Mucosa of gallbladder (tissue), 1 donor: Measurements from ENCODE around the gene ROR2. TPM values are rescaled to one million over a fixed set of nuclear protein-coding genes. Genes with fewer than 3 reads are reported as not detected.
A peak's percentile ranks its signal among the peaks of the same experiment; 100 is the strongest.

Source experiments
- DNase-seq: peaks from one replicate; pipeline ENCODE4 v3.0.0-alpha.2; 2020; ENCODE audit warnings: low spot score
- total RNA-seq: library from RNA; stranded (reverse); gene quantifications from one replicate; pipeline ENCODE4 v1.2.1, GENCODE V29; 2021
- donor health status: DM: no; HTN: no; CAD: no.

Gene ROR2
- total RNA-seq, 1 donor from 2014 or later, result 21.5 TPM

DNA sequence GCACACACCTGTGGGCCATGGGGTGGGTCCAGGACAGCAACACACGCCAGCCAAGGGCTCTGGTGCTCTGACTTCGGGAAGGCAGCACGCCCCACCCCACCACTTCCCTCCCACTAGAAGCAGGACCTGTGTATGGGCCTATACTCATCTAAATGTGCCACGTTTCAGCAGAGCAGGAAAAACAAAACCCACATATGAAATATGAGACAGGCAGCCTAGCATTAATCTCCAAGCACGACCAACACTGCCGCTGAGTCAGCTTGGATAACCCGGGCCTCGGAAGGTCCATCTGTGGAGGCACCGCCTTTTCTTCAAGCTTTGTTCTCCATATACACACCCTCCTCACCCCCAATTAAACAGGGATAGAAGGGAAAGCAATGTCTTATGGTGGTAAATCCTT, 203.1 kb downstream of the ROR2 start:
- no peak for DNase-seq

DNA sequence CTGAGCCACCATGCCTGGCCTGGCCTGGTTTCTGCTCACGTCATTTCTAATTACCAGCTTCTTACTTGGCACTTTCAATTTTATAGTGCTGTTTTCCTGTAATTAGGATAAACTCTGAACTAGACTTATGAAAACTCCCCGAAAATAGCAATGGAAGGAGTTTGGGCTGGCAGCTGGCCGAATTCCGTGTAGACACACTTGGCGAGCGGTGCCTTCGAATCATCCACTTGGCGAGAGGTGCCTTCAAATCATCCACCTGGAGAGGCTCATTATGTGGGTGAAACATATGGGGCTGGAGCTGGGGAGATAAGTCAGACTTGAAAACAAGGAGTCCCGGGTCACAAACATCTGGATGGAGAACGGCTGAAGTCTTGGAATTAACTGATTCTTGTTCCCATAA, 203.7 kb downstream of the ROR2 start:
- no peak for DNase-seq

- no peak for DNase-seq
Observed at GRCh38 chr9:91744114-91744513, 205.9 kb downstream of the ROR2 start.

- DNase-seq, result no peak
Observed at GRCh38 chr9:91741522-91741921, 208.5 kb downstream of the ROR2 start.

GRCh38 chr9:91740701-91741100, 209.3 kb downstream of the ROR2 start:
- peak; percentile 21 for DNase-seq

- no peak for DNase-seq
Observed at GRCh38 chr9:91736898-91737601, 213.0 kb downstream of the ROR2 start.

- DNase-seq, result no peak
Observed at GRCh38 chr9:91736311-91736710, 213.7 kb downstream of the ROR2 start.

GRCh38 chr9:91735049-91735448, 215.0 kb downstream of the ROR2 start:
- no peak for DNase-seq

DNA sequence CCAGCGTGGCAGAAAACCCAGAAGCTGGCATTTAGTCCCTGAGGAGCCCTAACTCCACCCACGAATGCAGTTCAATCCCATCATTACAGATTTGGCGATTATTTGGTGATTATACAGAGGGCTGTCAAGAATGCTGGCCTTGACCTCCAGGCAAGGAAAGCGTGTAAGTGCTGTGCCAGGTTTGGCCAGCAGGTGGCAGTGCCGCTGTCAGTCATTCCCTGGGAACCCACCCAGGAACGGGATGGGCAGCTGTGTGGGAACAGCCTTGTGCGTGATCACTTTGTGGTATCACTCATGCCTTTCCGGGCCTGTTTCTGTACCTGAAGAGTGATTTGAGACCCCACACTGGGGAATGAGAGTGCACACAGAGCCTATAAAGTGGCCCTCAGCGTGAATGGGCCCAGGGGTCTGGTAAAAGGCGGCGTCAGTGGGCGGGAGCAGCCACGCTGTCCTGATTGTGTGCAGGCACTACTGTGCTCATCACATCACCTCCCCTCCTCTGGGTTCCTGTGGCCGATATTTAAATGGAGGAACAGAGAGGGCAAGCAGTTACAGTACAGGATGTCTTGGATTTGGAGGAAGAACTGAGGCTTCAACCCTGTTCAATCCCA, 215.6 kb downstream of the ROR2 start:
- peak; percentile 54 for DNase-seq

DNA sequence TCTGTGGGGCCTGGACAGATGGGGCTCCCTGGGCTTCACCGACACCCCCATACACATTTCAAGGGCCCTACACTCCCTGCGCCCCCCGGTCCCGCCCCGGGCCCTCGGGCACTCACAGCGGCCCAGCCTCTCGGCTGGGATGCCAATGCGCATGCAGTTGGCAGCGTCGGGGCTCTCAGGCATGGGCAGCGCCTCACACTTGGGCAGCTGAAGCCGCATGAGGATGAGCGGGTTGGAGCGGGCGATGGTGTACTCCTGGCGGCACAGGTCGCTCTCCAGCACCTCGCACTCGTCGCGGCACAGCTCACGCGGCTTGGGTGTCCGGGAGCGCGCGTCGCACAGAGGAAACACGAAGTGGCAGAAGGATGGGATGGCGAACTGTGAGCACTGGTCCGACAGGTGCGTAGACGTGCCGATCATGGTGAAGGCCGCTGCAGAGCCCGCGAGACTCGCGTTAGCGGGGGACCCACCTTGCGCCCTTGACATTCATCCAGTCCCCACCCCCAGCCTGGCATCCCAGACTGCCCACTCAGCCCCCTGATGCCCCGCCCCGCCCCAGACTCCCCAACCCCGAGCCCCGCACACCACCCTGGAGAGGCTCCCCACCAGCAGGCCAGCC, 216.9 kb downstream of the ROR2 start:
- DNase-seq, result no peak

DNA sequence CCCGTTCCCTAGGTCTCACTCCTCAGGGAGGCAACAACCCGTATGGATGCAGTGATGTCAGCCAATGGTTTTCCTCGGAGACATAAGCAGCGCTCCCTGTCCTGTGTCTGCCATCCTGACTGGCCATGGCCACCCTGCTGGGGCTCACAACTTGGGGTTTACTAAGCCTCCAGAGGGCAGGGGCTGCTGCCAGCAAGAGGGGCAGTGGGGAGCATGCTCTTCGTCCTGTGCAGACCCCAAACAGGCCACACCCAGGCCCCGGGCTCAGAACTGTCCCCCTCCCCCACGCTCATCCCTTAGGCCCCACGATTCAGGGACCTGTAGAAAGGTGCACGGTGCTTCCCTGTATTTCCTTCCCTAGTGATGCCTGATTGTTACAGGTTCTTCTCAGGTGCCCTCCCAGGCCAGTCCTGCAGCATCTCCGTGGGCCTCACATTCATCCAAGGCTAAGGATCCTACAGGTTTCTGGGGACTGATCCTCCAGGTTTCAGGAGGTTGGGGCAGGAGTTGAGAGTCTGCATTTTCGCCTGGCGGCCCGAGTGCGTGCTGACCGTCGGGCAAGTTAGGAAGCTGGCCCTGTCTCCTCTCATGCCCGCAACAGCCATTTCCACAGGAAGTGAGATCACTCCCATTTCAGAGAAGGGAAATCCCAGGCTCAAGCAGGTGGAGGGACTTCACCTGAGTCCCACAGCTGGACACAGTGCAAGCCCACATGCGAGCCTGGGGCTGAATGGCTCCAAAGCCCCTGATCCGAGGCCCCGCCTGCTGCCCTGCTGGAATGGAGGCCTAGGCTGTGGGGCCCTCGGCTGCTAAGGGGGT, 217.6 kb downstream of the ROR2 start:
- DNase-seq, result no peak

DNA sequence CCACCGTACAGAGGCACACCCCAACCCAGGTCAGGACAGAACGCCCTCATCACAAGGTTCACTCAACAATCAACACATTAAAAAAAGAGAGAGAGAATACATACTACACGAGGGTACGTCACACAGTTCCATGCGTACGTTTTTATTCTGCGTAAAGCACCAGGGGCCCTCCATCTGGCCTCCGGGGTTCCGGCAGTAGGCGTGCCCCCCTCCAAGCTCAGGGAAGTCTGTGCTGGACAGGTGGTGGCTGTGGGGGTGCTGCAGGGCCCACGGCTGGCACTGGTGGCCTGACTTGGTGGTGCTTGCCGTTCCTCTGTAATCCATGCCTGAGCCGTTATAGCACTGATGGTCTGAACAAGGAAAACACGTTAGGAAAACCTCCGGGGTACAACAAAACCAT, 219.2 kb downstream of the ROR2 start:
- DNase-seq, result no peak

GRCh38 chr9:91729558-91729842, 220.5 kb downstream of the ROR2 start:
- DNase-seq, result no peak

GRCh38 chr9:91727972-91728371, 222.1 kb downstream of the ROR2 start:
- no peak for DNase-seq

DNA sequence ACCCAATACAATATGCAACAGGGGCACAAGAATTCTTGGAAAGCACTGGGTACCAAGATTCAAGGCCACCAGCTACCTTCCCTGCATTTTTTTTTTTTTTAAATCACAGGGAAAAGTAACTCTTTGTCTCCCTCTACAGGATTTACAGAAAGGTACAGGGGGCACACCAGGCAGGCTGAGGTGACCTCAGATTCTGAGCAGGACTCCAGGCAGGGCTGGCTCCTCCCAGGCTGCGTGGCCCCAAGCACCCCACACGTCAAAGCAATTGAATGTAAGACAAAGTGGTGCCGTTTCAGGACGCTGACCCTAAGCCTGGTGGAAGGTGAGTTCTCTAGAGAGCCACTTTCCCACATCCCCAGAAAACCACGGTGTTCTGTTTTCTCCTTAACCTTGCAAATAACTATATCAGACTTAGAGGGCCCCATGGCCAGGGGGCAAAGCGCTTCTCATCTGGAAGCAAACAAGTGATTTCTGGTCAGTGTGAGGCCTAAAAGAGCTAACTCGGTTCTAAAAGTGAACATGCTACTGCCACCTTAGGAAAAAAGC, 222.6 kb downstream of the ROR2 start:
- DNase-seq, result no peak

DNA sequence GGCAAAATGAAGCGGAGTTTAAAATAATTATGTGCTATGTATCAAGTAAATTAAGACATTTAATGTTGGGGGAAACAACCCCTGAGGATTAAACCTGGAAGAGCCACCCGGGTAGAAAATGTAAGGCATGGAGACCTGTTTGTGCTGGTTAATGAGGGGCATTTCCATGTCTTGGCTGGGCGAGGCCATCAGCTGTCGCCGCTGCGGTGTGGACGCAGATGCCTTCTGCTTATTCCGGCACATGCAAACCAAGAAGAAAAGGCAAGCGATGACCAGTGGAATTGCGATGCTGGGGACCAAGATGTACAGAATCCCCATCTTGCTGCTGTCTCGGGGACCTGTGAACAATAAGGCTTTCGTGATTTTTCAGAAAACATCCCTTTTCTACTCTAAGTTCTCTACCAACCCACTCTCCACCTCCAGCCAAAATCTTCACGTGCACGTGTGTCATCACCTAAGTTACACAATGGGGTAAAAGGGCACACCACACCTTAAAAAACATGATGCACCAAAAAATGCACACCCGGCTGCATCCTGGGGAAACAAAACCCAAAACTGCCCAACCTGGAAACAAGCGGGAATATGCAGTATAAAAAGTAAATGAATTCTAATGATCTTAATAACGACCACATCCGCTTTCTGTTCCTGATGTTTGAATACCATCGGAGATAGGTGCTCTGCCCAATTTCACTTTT, 223.5 kb downstream of the ROR2 start:
- DNase-seq, result no peak

- DNase-seq, result no peak
Observed at GRCh38 chr9:91725651-91726050, 224.4 kb downstream of the ROR2 start.

- DNase-seq, result no peak
Observed at GRCh38 chr9:91724609-91725505, 225.2 kb downstream of the ROR2 start.

DNA sequence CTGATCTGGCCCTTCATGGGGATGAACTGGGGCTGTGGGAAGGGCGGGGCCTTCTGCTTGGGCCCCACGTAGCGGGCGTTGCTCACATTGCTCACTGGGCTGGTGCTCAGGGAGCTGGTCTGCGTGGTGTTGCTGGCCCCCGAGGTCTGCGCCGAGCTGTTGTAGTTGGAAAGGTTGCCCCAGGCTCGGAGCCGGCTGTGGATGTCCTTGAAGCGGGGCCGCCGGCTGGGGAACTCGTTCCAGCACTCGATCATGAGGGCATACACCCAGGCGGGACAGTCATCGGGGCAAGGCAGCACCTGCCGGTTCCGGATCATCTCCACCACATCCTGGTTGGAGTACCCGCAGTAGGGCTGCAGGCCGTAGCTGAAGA, 226.0 kb downstream of the ROR2 start:
- DNase-seq, result no peak

DNA sequence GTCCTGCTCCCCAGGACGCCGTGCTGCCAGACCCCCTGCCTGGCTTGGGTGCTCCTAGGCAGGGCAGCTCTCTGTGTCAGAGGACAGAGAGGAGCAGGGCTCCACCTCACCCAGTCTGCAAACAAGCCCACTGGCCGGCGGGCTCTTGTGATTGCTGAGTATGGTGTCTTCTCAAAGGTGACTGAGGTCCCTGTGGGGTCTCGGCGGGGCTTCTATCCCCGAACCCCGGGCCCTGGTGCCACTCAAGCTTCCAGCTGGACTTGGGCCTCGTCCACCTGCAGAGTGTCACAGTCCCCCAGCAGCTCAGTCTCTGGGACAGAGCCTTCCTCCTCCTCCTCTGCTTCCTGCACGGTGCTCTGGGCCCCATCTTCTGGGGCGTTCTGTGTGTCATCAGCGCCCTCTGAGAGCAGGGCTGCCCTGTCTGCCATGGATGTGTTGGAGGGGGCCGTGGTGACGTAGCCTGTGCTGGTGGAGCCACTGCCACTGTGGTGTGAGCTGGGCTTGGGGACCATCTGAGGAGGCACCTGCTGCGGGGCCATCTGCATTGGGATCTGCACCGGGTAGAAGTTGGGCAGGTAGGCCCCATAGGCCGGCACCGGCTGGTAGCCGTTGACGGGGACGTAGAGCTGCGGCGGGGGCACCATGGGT, 226.5 kb downstream of the ROR2 start:
- no peak for DNase-seq
